Measurements from ENCODE around the gene PEX13. TPM values are rescaled to one million over a fixed set of nuclear protein-coding genes. Genes with fewer than 3 reads are reported as not detected.

PEX13 gene
- total RNA-seq, 1 experiment from 2014 or later, result 20.7 TPM

DNA sequence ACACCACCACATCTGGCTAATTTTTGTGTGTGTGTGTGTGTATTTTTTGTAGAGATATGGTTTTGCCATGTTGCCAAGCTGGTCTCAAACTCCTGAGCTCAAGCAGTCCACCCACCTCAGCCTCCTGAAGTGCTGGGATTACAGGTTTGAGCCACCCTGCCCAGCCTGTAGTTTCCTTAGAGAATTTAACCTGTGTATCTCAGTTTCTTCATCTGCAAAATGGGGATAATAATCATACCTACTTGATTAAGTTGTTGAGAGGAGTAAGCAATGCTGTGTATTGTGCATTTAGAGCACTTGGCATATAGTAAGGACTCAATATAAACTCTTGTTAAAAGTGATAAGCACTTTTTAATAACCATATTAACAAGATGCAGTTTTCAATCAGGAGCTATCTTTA is 41.9 kb downstream of the PEX13 start:
- intact Hi-C loops (cut with micrococcal nuclease; ENCODE audit: unreplicated experiment), result no loop called here
- H3K36me3 ChIP-seq (ENCODE audit: insufficient read depth, low read length, poor library complexity, severe bottlenecking), result no peaks in the 10 kb centered on the region
- CTCF ChIA-PET, result no interaction called here
- POLR2A ChIA-PET (ENCODE audit: low non-redundant PET), result no interaction called here
- no peak for DNase-seq (ENCODE audit: low spot score)
- no peaks in the 10 kb centered on the region for H3K9me3 ChIP-seq (ENCODE audit: low read depth, low read length, poor library complexity, severe bottlenecking)
- H3K27ac ChIP-seq (ENCODE audit: low read depth, low read length, poor library complexity, severe bottlenecking), result no peak overlapping the region
- H3K4me3 ChIP-seq (ENCODE audit: low read depth, low read length, poor library complexity, severe bottlenecking), result no peak overlapping the region
- no peaks in the 10 kb centered on the region for H3K27me3 ChIP-seq (replicated peaks; ENCODE audit: insufficient read depth, low read depth, low read length, poor library complexity)
- H3K4me1 ChIP-seq (ENCODE audit: insufficient read depth, low read length, poor library complexity, severe bottlenecking), result no peaks in the 10 kb centered on the region
- TF ChIP-seq EZH2 (IDR thresholded peaks at IDR 0.05; ENCODE audit: borderline replicate concordance, low read depth, low read length, poor library complexity, severe bottlenecking) (no peak), CTCF (conservative IDR thresholded peaks at IDR 0.05; ENCODE audit: low read depth, low read length) (no peak)
- BruUV-seq (replicated peaks), result no TSS peak

DNA sequence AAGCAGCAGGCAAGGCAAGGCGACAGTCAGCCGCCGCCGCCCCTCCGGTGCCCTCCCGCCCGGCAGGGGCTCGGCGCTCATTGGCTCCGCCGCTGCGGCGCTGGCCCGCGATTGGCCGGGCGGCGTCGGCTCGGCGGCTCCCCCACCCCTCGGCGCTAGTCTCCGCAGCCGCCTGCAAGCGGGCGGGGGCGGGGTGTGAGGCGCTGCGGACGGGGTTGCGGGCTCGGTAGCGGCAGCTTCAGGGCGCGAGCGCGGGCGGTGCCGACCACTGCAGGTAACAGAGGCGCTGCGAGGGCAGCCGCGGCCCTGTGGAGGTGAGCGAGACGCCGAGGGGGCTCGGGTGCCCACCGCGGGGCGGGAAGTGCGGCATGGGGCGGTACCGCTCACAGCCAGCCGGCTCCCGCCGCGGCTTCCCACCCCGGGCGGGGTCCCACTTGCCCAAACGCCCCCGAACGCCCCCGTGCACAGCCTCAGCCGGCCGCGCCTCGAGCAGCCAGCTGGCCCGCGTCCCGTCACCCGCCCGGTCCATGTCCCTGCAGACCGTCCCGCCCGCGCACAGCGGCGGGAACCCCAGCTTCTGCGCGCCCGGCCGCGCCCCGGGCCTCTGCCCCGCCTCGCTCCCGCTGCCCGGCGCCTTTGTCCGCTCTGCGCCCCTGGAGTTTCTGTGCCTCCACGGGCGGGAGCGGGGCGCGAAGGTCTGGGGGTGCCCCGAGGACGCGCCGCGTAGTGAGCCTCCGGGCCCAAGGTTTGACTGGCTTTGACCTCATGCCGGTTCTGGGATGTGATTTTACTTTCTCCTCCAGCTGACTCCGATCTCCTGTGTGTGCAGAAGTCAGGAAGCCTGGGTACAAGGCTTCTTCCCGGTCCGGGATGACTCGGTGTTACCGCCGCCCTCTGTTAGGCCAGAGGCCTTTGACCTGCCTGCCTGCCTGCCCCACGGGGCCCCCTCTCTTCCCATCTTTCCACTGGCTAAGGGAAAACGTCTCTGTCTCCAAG is 48.5 kb downstream of the PEX13 start, which contains the start of gene SANBR:
TSS of gene SANBR (plus strand) at position 158 of the 996 bp plus-strand sequence. CDS start 4,480 bp downstream, outside the sequence.
- intact Hi-C loops (cut with micrococcal nuclease; ENCODE audit: unreplicated experiment), result no loop called here

GRCh38 chr2:61074100-61074499 is 56.6 kb downstream of the PEX13 start:
- intact Hi-C loops (cut with micrococcal nuclease; ENCODE audit: unreplicated experiment), result no loop called here
- Histone ChIP-seq H3K27ac (ENCODE audit: low read depth, low read length, poor library complexity, severe bottlenecking) (no peak overlapping the region), H3K36me3 (ENCODE audit: insufficient read depth, low read length, poor library complexity, severe bottlenecking) (peaks cover 21% of the 10 kb centered on the region), H3K9me3 (ENCODE audit: low read depth, low read length, poor library complexity, severe bottlenecking) (no peaks in the 10 kb centered on the region), H3K4me3 (ENCODE audit: low read depth, low read length, poor library complexity, severe bottlenecking) (no peak overlapping the region), H3K4me1 (ENCODE audit: insufficient read depth, low read length, poor library complexity, severe bottlenecking) (no peaks in the 10 kb centered on the region), H3K27me3 (replicated peaks; ENCODE audit: insufficient read depth, low read depth, low read length, poor library complexity) (no peaks in the 10 kb centered on the region)
- POLR2A ChIA-PET (ENCODE audit: low non-redundant PET), result no interaction called here
- BruUV-seq (replicated peaks), result no TSS peak
- TF ChIP-seq EZH2 (IDR thresholded peaks at IDR 0.05; ENCODE audit: borderline replicate concordance, low read depth, low read length, poor library complexity, severe bottlenecking), result no peak
- TF ChIP-seq CTCF (conservative IDR thresholded peaks at IDR 0.05; ENCODE audit: low read depth, low read length), result no peak
- no peak for DNase-seq (ENCODE audit: low spot score)
- CTCF ChIA-PET, result no interaction called here

More for the DNA sequence above, 48.5 kb downstream of the PEX13 start, which contains the start of gene SANBR:
- Histone ChIP-seq H3K27me3 (replicated peaks; ENCODE audit: insufficient read depth, low read depth, low read length, poor library complexity) (no peaks in the 10 kb centered on the region), H3K4me3 (ENCODE audit: low read depth, low read length, poor library complexity, severe bottlenecking) (peak within 1 kb of the TSS; percentile 89), H3K27ac (ENCODE audit: low read depth, low read length, poor library complexity, severe bottlenecking) (peak within 1 kb of the TSS; percentile 70), H3K4me1 (ENCODE audit: insufficient read depth, low read length, poor library complexity, severe bottlenecking) (no peaks in the 10 kb centered on the region), H3K36me3 (ENCODE audit: insufficient read depth, low read length, poor library complexity, severe bottlenecking) (no peaks in the 10 kb centered on the region), H3K9me3 (ENCODE audit: low read depth, low read length, poor library complexity, severe bottlenecking) (no peaks in the 10 kb centered on the region)
- TF ChIP-seq EZH2 (IDR thresholded peaks at IDR 0.05; ENCODE audit: borderline replicate concordance, low read depth, low read length, poor library complexity, severe bottlenecking), result no peak
- no peak for TF ChIP-seq CTCF (conservative IDR thresholded peaks at IDR 0.05; ENCODE audit: low read depth, low read length)
- DNase-seq (ENCODE audit: low spot score), result peak; percentile 95
- ChIA-PET CTCF (no interaction called here), POLR2A (ENCODE audit: low non-redundant PET) (interaction anchor here (0.6 kb wide), 1 partner anchor 50 kb away, joined by 6 read pairs; no protein-coding TSS in a partner anchor)
- BruUV-seq (replicated peaks), result no TSS peak
